ENCODE measurements around the gene TMPRSS9.
A peak's percentile ranks its signal among the peaks of the same experiment; 100 is the strongest.
"Not testable (repeated sequence)": the region's sequence is repeated elsewhere in the genome, so short reads cannot be mapped to it uniquely, and the experiment has no call there.

TMPRSS9 gene

GRCh38 chr19:2458776-2459175 is 98.7 kb downstream of the TMPRSS9 start:
- DNase-seq (ENCODE audit: low read depth in 3 of 3), result not testable (repeated sequence)

GRCh38 chr19:2460245-2460644 is 100.2 kb downstream of the TMPRSS9 start:
- DNase-seq (ENCODE audit: low read depth in 3 of 3), result no peak

GRCh38 chr19:2461751-2462634 is 101.9 kb downstream of the TMPRSS9 start:
- DNase-seq (ENCODE audit: low read depth in 3 of 3), result peak in 2 of 3 donors; percentile 52 to 81

- DNase-seq (ENCODE audit: low read depth in 3 of 3), result no peak
Measured at GRCh38 chr19:2462635-2463421, 102.8 kb downstream of the TMPRSS9 start.

- not testable (repeated sequence) for DNase-seq (ENCODE audit: low read depth in 3 of 3)
Measured at GRCh38 chr19:2463694-2464093, 103.6 kb downstream of the TMPRSS9 start.

- DNase-seq (ENCODE audit: low read depth in 3 of 3), result no peak
Measured at GRCh38 chr19:2464389-2464788, 104.3 kb downstream of the TMPRSS9 start.

GRCh38 chr19:2468596-2468995 is 108.5 kb downstream of the TMPRSS9 start:
- DNase-seq (ENCODE audit: low read depth in 3 of 3), result no peak

- peak in 2 of 3 donors; percentile 44 to 50 for DNase-seq (ENCODE audit: low read depth in 3 of 3)
Measured at GRCh38 chr19:2469102-2469914, 109.2 kb downstream of the TMPRSS9 start.

GRCh38 chr19:2469915-2470200 is 109.8 kb downstream of the TMPRSS9 start:
- not testable (repeated sequence) for DNase-seq (ENCODE audit: low read depth in 3 of 3)

GRCh38 chr19:2474232-2475017 is 114.4 kb downstream of the TMPRSS9 start:
- DNase-seq (ENCODE audit: low read depth in 3 of 3), result peak; percentile 83 to 88 (median 85)

GRCh38 chr19:2475018-2475701 is 115.1 kb downstream of the TMPRSS9 start:
- DNase-seq (ENCODE audit: low read depth in 3 of 3), result peak; percentile 51 to 67 (median 67)

Measured in stimulated activated CD4-positive, alpha-beta T cell treated with anti-CD3 and anti-CD28 coated beads, TNF-alpha, amount 100 ng/mL, for 48 hours (primary cell).